B cell (primary cell): ENCODE data around the gene CYP51A1. TPM values are rescaled to one million over a fixed set of nuclear protein-coding genes. Genes with fewer than 3 reads are reported as not detected.
"Not testable (repeated sequence)": the region's sequence is repeated elsewhere in the genome, so short reads cannot be mapped to it uniquely, and the experiment has no call there.

Source experiments
- ATAC-seq: fragments of 200-7000 bp; cut with Tn5 transposase; one replicate; pipeline ENCODE4 v1.10.0; 2021; ENCODE audit warnings: low read depth, mild to moderate bottlenecking, moderate number of reproducible peaks, moderate library complexity
- CTCF ChIA-PET: fragments of 350-600 bp; sonication (Branson Sonifier 250); formaldehyde crosslinking; loops from one replicate; lab custom pipeline; 2021; ENCODE audit warnings: antibody characterized with exemption, inconsistent platforms; lab: Charles Lee
- POLR2A ChIA-PET: fragments of 350-600 bp; sonication (Branson Sonifier 250); formaldehyde crosslinking; loops from one replicate; lab custom pipeline; 2021; ENCODE audit warnings: antibody characterized with exemption; lab: Charles Lee
- DNase-seq: peaks from one replicate; pipeline ENCODE4 v3.0.0; 2013
- H2AFZ ChIP-seq: 2 replicates; pipeline ENCODE4 v1.6.1; 2012; ENCODE audit warnings: mild to moderate bottlenecking, low read depth, low read length; ENCODE audit not compliant: insufficient read depth, poor library complexity, severe bottlenecking
- H3K27ac ChIP-seq, 2 donors: 1 replicate in 1 of 2; 2 replicates in 1 of 2; pipeline ENCODE4 v1.5.1; 2012 to 2013; ENCODE audit warnings: low read length in 2 of 2, mild to moderate bottlenecking in 2 of 2, moderate library complexity in 1 of 2
- H3K27me3 ChIP-seq, 4 experiments: fragments of 200-600 bp in 1 of 4; sonication (generic) in 1 of 4; replicated peaks in 1 of 4; 1 replicate in 2 of 4; 2 replicates in 2 of 4; pipeline versions ENCODE4 v1.6.1 to v1.7.0; 2013 to 2016; ENCODE audit warnings: low read length in 3 of 4, mild to moderate bottlenecking in 2 of 4, mixed read lengths in 1 of 4, moderate library complexity in 1 of 4; ENCODE audit not compliant: insufficient read depth in 4 of 4, control insufficient read depth in 3 of 4; ENCODE audit errors: control extremely low read depth in 1 of 4
- H3K36me3 ChIP-seq, 2 experiments: replicated peaks in 1 of 2; 1 replicate in 1 of 2; 2 replicates in 1 of 2; pipeline versions ENCODE4 v1.6.1 to v1.7.1; 2013; ENCODE audit warnings: low read length in 1 of 2; ENCODE audit not compliant: insufficient read depth in 2 of 2, control insufficient read depth in 1 of 2; ENCODE audit errors: control extremely low read depth in 1 of 2, extremely low read depth in 1 of 2
- H3K4me1 ChIP-seq, 2 donors: fragments of 200-600 bp in 1 of 2; sonication (generic) in 1 of 2; 1 replicate in 1 of 2; 2 replicates in 1 of 2; pipeline versions ENCODE4 v1.5.1 to v1.6.1; 2013 to 2017; ENCODE audit warnings: low read length in 2 of 2; ENCODE audit not compliant: control insufficient read depth in 2 of 2, insufficient read depth in 2 of 2
- H3K4me2 ChIP-seq: replicated peaks from 2 replicates; pipeline ENCODE3; 2012; ENCODE audit warnings: mild to moderate bottlenecking, low read depth, low read length; ENCODE audit not compliant: poor library complexity, severe bottlenecking
- H3K4me3 ChIP-seq, 5 experiments: fragments of 200-600 bp in 1 of 5; sonication (generic) in 1 of 5; 1 replicate in 3 of 5; 2 replicates in 2 of 5; pipeline versions ENCODE4 v1.5.1 to v1.7.0; 2011 to 2016; ENCODE audit warnings: low read length in 4 of 5, mild to moderate bottlenecking in 4 of 5, low read depth in 2 of 5, control low read depth in 1 of 5, moderate library complexity in 1 of 5; ENCODE audit not compliant: insufficient read depth in 1 of 5; ENCODE audit errors: control extremely low read depth in 1 of 5, extremely low read depth in 1 of 5
- H3K79me2 ChIP-seq: fragments of 200-600 bp; sonication (generic); one replicate; pipeline ENCODE4 v1.6.0; 2016; ENCODE audit warnings: low read length; ENCODE audit not compliant: control insufficient read depth, insufficient read depth
- H3K9ac ChIP-seq: fragments of 200-600 bp; sonication (generic); 2 replicates; pipeline ENCODE4 v1.6.1; 2017; ENCODE audit warnings: mild to moderate bottlenecking, low read length, moderate library complexity
- H3K9me3 ChIP-seq, 3 donors: one replicate each; pipeline versions ENCODE4 v1.6.1 to v1.7.1; 2013; ENCODE audit warnings: low read length in 2 of 3; ENCODE audit not compliant: control insufficient read depth in 2 of 3, insufficient read depth in 1 of 3; ENCODE audit errors: control extremely low read depth in 1 of 3
- H4K20me1 ChIP-seq: 2 replicates; pipeline ENCODE4 v1.6.0; 2012; ENCODE audit warnings: mild to moderate bottlenecking, low read length; ENCODE audit not compliant: insufficient read depth, control insufficient read depth, poor library complexity, severe bottlenecking
- H3K27ac Mint-ChIP-seq: one replicate; pipeline ENCODE4 v1.8.0; 2021; ENCODE audit warnings: mixed read lengths
- H3K27me3 Mint-ChIP-seq: one replicate; pipeline ENCODE4 v1.8.0; 2021; ENCODE audit warnings: mixed read lengths
- H3K4me1 Mint-ChIP-seq: one replicate; pipeline ENCODE4 v1.8.0; 2021; ENCODE audit warnings: mixed read lengths
- H3K4me3 Mint-ChIP-seq: one replicate; pipeline ENCODE4 v1.8.0; 2021; ENCODE audit warnings: mixed read lengths
- H3K9me3 Mint-ChIP-seq: one replicate; pipeline ENCODE4 v1.8.0; 2022; ENCODE audit warnings: mixed read lengths; ENCODE audit not compliant: insufficient read depth
- CTCF ChIP-seq: fragments of 200-600 bp; IDR thresholded peaks from one replicate; pipeline ENCODE4 v1.8.0; 2022; ENCODE audit warnings: antibody characterized with exemption, mild to moderate bottlenecking
- EZH2 ChIP-seq: IDR thresholded peaks from 2 replicates; pipeline ENCODE4 v1.6.1; 2012; ENCODE audit warnings: borderline replicate concordance, low read depth, mild to moderate bottlenecking, moderate library complexity, low read length; ENCODE audit not compliant: insufficient read depth, poor library complexity, severe bottlenecking
- WGBS: methylation state at CpG from one replicate; pipeline ENCODE4 v1.1.5; 2013; ENCODE audit warnings: missing lambda C conversion rate; ENCODE audit not compliant: insufficient coverage; 5-methylcytosine and 5-hydroxymethylcytosine counted together
- intact Hi-C: fragments of 100-400 bp; cut with micrococcal nuclease; formaldehyde crosslinking; loops from one replicate; pipeline ENCODE4 v1.10.0; 2022
- polyA plus RNA-seq: library from polyadenylated mRNA; depleted of rRNA; stranded (reverse); fragments of >200 nt; gene quantifications from 2 replicates; pipeline ENCODE4 v1.2.3, GENCODE V29; 2012
- total RNA-seq, 2 donors: library from RNA; stranded (reverse); fragments of 120-200 nt in 1 of 2; gene quantifications; 1 replicate in 1 of 2; 2 replicates in 1 of 2; pipeline versions ENCODE4 v1.2.3 to v1.2.4, GENCODE V29; 2013 to 2022

CYP51A1 gene
- total and polyA plus RNA-seq, 2 donors (not counting 1 experiment from before 2014, with no cell fraction given), result 6.3 to 36.1 TPM

- ATAC-seq (no peak), DNase-seq (no peak)
- no peak overlapping the region for H3K27ac ChIP-seq
- peaks cover 5% of the 10 kb centered on the region for H3K27me3 Mint-ChIP-seq
- no peak overlapping the region for H3K4me2 ChIP-seq
- no peak overlapping the region for H3K4me3 ChIP-seq
- no peak overlapping the region for H3K27ac Mint-ChIP-seq
- CTCF ChIA-PET, result no interaction called here
- no peak overlapping the region for H3K9ac ChIP-seq
- WGBS, result no CpG with 5 or more reads among the region's 1 CpG
- H3K9me3 ChIP-seq, result no peaks in the 10 kb centered on the region
- H3K36me3 ChIP-seq, result no peaks in the 10 kb centered on the region
- H2AFZ ChIP-seq, result no peak overlapping the region
- no peaks in the 10 kb centered on the region for H3K4me1 Mint-ChIP-seq
- no peaks in the 10 kb centered on the region for H3K79me2 ChIP-seq
- H3K9me3 Mint-ChIP-seq, result no peaks in the 10 kb centered on the region
- no peak overlapping the region for H3K4me3 Mint-ChIP-seq
- intact Hi-C loops, result no loop called here
- POLR2A ChIA-PET, result no interaction called here
- H3K27me3 ChIP-seq, result peaks cover 0 to 2% (median 0%) of the 10 kb centered on the region in 4 experiments
- H3K4me1 ChIP-seq, result no peaks in the 10 kb centered on the region
- no peaks in the 10 kb centered on the region for H4K20me1 ChIP-seq
- TF ChIP-seq EZH2 (no peak), CTCF (no peak)
Observed at GRCh38 chr7:92150450-92151017, 16.3 kb upstream of the CYP51A1 start.

- ChIA-PET POLR2A (no interaction called here), CTCF (no interaction called here)
- Mint-ChIP-seq H3K4me3 (no peak overlapping the region), H3K9me3 (no peaks in the 10 kb centered on the region), H3K27ac (no peak overlapping the region), H3K27me3 (peaks cover 1% of the 10 kb centered on the region), H3K4me1 (no peaks in the 10 kb centered on the region)
- Histone ChIP-seq H3K4me1 (no peaks in the 10 kb centered on the region), H3K27ac (no peak overlapping the region), H3K79me2 (no peaks in the 10 kb centered on the region), H2AFZ (no peak overlapping the region), H3K4me2 (no peak overlapping the region), H3K9me3 (no peaks in the 10 kb centered on the region), H3K9ac (no peak overlapping the region), H3K4me3 (no peak overlapping the region), H3K36me3 (no peaks in the 10 kb centered on the region), H4K20me1 (no peaks in the 10 kb centered on the region), H3K27me3 (no peaks in the 10 kb centered on the region)
- intact Hi-C loops, result no loop called here
- no peak for ATAC-seq
- no peak for DNase-seq
- TF ChIP-seq EZH2 (no peak), CTCF (no peak)
- WGBS, result 100% methylated on average over 1 of the region's 5 CpGs
Observed at GRCh38 chr7:92149736-92150239, 15.5 kb upstream of the CYP51A1 start.

GRCh38 chr7:92143192-92143880 lies 9.1 kb upstream of the CYP51A1 start:
- CTCF ChIA-PET, H3K9me3 Mint-ChIP-seq: not testable (repeated sequence)

More at GRCh38 chr7:92143192-92143880, 9.1 kb upstream of the CYP51A1 start:
- H3K9ac ChIP-seq, ATAC-seq, intact Hi-C loops, H3K27me3 Mint-ChIP-seq, H2AFZ ChIP-seq, DNase-seq, H3K4me1 ChIP-seq, H3K36me3 ChIP-seq, H3K4me1 Mint-ChIP-seq, H3K4me3 Mint-ChIP-seq, H3K27ac Mint-ChIP-seq, H3K79me2 ChIP-seq, H3K4me3 ChIP-seq, POLR2A ChIA-PET, H4K20me1 ChIP-seq, H3K4me2 ChIP-seq, H3K27ac ChIP-seq, H3K27me3 ChIP-seq, H3K9me3 ChIP-seq: not testable (repeated sequence)
- 93% methylated on average over 42 of the region's 50 CpGs for WGBS
